Lower leg skin (tissue), 3 donors: ENCODE data around the gene MMP20.

Experiments
- CTCF ChIP-seq, 3 donors: fragments of 450-650 bp; IDR thresholded peaks; one replicate each; pipeline ENCODE4 v1.5.1; 2016; ENCODE audit warnings: antibody characterized with exemption in 3 of 3, mild to moderate bottlenecking in 3 of 3, moderate library complexity in 2 of 3
- POLR2A ChIP-seq, 2 donors: fragments of 450-650 bp; IDR thresholded peaks; one replicate each; pipeline ENCODE4 v1.6.1; 2016 to 2017; ENCODE audit warnings: antibody characterized with exemption in 2 of 2, mild to moderate bottlenecking in 1 of 2, moderate library complexity in 1 of 2

- no peak for TF ChIP-seq POLR2A (IDR thresholded peaks at IDR 0.05)
- no peak for TF ChIP-seq CTCF (IDR thresholded peaks at IDR 0.05)
Observed at GRCh38 chr11:102600666-102601065, 24.5 kb downstream of the MMP20 start.
